HT1080 (cell line): ENCODE results near the gene PNPLA1. TPM values are rescaled to one million over a fixed set of nuclear protein-coding genes. Genes with fewer than 3 reads are reported as not detected.
"Not testable (repeated sequence)": the region's sequence is repeated elsewhere in the genome, so short reads cannot be mapped to it uniquely, and the experiment has no call there.

Source experiments
- DNase-seq: peaks from one replicate; pipeline ENCODE4 v3.0.0-alpha.2; 2015; ENCODE audit warnings: low read depth
- total RNA-seq: library from RNA; depleted of rRNA; stranded (reverse); fragments of >200 nt; shearing (Covaris generic); gene quantifications from 2 replicates; pipeline ENCODE4 v1.2.3, GENCODE V29; 2014

PNPLA1 gene
- total RNA-seq, 1 experiment from 2014 or later = 0.03 TPM

DNA sequence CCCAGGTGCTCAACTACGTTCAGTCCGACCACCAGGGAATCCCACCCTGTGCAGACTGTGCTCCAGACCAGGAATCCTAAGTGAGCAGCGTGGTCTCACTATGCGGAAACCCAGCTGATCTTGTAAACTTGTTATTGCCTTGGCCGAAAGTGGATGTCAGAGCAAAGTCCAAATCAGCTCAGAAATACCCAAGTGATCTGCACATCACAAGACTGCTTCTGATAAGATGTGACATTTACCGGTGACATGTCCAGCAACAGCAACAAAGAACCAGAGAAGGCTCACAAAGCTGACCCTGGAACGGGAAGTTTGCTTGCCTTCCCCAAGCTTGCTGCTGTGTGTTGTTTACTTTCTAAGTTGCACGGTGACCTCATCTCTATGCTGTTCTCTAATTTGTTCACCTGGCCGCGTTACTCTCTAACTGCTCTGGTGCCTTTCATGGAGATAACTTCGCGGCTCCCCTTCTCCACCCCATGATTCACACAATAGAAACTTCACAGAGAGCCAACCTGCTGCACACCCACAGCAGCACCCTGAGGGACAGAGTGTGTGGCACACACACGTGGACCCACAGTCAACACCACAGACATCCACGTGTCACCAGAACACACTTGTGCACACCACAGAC, 65.1 kb downstream of the PNPLA1 start:
- no peak for DNase-seq

DNA sequence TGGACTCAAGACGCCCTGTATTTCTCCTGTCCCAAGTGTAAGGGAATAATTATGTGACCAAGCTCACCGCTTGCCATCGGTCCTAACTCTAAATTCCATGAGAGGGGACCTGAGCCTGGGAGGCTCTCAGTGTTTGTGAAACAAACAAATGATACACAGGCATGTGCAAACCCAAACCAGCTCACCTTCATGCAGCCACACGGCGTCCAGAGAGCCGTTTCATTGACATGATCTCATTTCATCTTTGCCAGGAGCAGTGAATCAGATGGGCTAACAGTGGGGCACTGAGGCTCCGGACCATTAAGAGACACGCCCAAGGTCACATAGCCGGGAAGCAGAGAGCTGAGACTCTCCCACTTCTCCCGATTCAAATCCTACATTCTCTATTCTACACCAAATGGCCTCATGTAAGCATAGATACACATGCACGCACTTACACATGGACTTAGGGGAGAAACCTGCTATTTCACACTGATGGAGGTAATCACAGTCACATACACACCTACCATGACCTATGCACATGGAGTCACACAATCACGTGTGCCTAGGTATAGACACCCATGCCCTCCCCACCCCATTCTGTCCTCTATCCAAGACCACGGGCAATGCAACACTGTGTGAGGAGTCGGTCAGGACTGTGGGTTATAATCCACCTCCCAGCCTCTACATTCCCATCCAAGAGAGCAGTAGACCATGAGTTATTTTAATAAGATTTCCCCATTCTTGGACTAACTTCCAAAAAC, 65.8 kb downstream of the PNPLA1 start:
- DNase-seq = no peak

DNA sequence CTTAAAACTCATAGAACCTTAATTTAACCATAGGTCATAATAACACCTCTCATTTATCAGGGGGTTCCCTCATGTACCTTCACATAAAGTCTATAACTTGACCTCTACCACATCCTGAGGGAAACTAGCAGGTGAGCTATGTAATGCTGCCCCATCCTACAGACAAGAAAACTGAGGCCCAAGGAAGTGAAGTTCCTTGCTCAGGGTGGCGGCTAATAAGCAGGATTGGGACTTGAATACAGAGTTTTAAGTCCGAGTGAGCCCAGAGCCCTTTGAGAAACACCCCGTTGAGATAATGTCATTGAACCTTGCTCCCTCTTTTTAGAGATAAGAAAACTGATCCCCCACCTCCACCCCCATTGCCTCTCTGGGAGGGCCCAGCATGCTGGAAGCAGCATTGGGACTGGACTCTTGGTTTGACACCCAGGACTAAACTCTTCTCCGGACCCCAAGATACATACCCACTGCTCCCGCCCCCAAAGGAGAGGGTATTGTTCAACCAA, 66.4 kb downstream of the PNPLA1 start:
- no peak for DNase-seq

DNA sequence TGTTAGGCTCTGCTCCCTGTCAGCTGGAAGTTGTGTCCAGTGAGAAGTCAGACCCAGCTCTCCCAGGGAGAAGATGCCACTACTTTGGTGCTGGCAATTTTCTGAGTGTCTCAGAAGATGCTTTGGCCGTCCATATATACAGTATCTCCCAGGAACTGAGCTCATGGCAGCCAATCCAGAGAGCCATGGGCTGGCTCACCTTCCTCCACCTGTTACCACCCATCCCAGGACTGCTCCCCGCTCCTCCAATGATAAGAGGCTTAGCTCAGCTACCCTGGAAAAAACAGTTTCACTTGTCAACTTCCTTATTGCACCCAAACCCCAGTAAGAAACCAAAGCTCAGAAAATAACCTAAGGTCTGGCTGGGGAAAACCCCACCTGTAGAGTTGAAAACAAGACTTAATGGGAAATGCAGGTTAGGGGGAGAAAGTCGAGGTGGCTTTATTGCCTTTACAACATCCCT, 67.0 kb downstream of the PNPLA1 start, which contains the start of gene BNIP5:
TSS of gene BNIP5 (minus strand) at position 110 of the 463 bp plus-strand sequence. CDS start 6,198 bp downstream, outside the sequence.
- DNase-seq = no peak

DNA sequence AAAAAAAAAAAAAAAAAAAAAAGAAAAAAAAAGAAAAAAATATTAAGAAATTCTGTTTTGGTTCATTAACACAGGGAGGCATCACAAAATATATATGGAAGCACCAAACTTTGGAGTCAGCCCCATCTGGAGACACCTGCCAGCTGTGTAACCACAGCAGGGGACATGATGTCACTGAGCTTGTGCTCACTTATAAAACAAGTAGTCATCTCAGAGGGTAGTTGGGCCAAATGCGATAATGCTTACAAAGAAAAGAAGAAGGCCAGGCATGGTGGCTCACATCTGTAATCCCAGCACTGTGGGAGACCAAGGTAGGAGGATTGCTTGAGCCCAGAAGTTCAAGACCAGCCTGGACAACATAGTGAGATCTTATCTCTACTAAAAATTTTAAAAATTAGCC, 68.0 kb downstream of the PNPLA1 start:
- no peak for DNase-seq

DNA sequence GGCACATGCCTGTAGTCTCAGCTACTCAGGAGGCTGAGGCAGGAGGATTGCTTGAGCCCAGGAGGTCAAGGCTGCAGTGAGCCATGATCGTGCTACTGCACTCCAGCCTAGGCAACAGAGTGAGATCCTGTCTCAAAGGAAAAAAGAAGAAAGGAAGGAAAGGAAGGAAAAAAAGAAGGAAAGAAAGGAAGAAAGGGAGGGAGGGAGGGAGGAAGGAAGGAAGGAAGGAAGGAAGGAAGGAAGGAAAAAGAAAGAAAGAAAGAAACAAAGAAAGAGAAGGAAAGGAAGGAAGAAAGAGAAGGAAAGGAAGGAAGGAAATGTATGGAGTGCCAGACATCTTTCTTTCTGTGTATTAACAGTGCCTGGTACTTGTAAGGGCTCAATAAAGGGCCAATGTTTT, 68.4 kb downstream of the PNPLA1 start:
- not testable (repeated sequence) for DNase-seq

DNA sequence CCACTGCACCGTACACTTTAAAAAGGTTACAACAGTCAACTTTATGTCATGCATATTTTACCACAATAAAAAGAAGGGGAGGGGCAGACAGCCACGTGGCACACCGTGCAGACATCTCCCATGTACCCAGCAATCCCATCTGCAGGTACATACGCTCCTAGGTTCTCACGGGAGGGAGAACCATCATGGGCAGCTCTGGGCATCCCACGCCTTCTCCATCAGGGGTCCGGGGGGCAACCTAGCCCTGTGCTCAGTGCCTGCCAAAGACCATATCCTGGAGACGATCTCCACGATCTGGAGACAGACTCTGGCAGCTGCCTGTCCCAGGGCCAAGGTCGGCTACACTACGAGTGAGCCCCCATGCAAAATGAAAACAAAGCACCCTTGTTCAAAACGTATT, 69.3 kb downstream of the PNPLA1 start:
- DNase-seq = no peak

DNA sequence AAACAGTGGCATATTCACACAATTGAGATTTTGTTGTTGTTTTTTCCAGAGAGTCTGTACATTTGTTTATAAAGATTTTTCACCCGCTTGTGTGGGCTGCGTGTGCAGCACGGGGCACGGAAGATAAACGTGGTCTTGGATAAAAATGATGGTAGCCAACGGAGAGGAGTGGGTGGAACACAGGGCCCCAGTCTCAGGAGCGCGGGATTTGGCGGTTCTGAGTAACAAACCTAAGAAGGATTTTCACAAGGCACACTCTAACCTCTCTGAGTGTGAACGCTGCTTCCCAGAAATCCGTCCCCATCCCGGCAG, 70.4 kb downstream of the PNPLA1 start:
- no peak for DNase-seq

DNA sequence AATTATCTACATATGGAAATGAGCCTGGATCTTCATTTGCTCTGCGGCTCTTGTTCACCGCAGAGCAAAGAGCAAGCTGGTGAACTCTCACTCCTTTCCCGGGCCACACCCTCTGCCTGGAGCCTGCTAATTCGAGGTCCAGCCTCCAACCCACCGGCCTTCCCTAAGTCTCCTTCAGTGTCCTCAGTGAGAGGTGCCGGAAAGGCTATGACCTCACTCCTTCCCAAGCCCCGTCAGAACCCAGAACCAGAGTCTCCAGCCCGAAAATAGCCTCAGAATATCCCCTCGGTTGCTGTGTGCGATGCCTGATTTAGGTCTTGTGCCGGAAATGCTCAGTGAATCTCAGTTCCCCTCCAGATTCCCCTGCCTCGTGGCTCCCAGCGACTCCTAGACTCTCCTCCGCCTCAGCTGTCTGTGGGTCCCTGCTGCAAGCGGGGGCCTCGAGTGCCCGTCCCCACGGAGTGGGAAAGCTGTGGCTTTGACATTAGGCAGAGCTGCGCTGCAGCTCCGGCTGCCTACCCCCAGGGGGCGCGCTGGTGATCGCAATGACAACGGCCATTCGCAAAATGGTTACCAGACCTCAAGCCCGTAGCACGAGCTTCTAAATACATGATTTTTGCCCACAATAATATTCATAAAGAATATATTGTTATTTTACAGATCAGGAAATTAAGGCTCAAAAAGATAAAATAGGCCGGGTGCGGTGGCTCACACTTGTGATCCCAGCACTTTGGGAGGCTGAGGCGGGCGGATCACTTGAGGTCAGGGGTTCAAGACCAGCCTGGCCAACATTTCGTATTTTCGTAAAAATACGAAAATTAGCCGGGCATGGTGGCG, 71.0 kb downstream of the PNPLA1 start:
- peak; percentile 32 for DNase-seq

DNA sequence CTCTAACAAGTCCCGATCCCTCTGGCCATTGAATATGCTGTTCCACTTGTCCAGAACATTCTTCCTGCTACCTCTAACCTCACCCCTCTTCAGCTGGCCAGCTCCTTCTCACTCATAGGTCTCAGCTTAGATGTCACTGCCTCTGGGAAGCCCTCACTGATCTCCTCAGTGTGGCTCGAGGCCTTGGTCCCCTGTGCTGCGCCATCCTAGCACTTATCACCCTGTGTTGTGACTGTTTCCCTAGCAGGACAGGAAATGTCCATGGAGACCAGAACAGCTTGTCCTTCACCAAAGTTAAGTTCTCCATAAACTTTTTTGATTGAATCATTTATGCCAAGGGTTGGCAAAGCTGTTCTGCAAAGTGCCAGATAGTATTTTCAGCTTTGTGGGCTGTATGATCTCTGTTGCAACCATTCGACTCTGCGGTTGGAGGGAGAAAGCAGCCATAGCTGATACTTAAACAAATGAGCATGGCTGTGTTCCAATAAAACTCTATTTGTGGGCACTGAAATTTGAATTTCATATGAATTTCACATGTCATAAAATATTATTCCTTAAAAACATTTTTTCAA, 73.3 kb downstream of the PNPLA1 start:
- no peak for DNase-seq

DNA sequence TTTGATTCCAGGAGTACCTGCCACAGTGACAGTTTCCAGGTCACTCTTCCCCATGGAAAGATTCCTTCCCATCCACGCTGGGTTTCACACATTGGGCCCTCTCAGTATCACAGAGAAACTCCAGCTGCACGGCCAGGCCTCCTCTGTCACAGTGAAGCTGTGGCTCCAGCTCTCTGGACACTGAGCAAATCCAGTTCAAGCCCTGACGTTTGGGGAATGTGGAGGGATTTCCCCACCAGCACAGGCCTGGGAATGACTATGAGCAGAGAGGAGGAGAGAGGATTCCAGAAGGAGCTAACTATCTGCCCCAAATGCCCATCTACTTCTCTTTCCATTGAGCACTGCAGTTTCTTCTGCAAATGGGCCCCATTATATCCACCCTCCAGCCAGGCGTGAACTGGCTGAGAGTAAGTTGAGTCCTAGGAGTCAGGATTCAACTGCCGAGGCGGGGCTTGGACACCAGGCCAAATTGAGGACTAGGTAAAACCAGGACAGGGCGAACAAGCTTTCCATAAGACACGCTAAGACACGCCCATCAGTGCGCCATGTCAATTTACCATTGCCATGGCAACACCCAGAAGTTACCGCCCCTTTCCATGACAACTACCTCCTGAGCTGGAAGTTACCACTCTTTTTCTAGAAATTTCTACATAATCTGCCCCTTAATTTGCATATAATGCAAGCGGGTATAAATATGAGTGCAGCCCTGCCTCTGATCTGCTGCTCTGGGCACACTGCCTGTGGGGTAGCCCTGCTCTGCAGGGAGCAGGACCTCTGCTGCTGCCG, 76.0 kb downstream of the PNPLA1 start:
- DNase-seq = no peak

DNA sequence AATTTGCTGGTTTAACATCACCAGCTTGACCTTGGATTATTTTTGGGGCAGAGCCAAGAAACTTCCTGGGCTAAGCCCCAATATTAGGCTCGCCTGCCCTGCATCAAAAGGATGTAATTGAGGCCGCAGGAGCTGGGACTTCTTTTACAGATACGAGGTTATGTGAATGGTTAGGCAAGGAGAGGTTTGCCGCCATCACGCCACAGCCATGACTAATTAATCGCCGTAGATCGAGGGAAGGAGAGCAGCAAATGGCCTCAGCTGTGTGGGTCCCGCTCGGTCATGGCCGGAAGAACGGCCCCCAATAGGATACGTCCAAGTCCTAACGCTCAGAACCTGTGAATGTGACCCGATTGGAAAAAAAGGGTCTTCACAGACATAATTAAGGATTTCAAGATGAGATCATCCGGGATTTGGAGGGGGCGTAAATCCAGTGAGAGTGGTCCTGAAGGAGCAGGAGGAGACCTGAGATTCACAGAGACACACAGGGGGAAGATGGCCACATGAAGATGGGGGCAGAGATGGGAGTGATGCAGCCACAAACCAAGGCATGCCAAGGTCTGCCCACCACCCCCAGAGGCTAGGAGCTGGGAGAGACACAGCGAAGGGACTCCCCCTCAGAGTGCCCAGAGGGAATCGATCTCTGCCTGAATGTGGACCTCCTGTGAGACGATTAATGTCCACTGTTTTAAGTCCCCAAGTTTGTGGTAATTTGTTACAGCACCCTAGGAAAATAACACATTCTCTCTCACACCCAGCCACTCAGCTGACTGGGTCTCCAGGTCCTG, 76.8 kb downstream of the PNPLA1 start:
- no peak for DNase-seq

DNA sequence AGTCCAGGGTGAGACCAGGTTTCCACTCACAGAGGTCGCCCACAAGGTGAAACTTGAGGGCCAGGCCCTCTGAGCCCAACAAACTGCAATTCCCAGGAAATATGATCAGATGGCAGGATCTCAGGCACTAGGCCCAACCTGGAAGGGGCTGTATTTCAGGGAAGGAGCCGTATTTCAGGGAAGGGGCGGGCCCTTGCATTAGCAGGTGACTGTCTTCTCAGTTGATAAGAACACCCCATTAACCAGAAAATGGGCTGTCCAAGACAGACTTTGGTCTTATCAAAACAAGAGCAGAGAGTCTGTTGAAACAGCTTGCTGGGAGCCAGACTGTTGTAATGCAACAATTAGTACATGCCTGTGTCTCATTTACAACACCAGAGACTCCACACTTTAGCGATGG, 77.8 kb downstream of the PNPLA1 start:
- DNase-seq = no peak

DNA sequence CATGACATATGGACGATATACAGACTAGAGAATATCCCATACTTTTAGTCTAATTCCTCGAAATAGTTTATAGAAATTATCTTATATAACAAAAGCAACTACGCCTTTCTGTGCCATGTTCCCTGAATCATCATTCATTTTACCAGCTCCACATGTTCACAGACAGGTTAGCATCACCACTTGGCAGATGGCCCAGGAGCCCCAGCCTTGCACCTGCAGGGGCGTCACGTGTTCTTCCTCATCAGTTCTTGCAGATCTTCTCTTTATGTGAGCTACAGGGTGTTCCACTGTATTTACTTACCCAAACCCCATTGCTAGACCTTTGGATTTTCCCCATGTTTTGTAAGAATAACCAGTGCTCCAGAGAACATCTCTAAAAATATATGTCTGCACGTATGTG, 79.4 kb downstream of the PNPLA1 start:
- no peak for DNase-seq

DNA sequence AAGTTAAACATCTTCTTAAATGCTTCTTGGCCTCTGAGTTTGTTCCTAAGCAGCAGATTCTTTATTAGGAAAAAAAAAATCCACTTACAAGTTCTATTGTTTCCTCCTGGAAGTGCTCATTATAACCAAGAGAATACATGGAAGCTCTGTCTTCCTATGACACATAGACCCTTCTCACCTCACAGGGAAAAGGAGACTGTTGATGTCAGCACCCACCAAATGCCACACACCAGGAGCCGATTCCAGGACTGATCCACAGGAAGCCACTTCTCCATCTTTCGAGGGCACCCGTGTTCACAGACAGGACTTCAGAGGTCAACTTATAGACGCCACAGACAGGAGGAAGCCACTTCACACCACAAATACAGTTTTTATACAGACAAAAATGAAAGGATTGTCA, 80.2 kb downstream of the PNPLA1 start:
- no peak for DNase-seq

DNA sequence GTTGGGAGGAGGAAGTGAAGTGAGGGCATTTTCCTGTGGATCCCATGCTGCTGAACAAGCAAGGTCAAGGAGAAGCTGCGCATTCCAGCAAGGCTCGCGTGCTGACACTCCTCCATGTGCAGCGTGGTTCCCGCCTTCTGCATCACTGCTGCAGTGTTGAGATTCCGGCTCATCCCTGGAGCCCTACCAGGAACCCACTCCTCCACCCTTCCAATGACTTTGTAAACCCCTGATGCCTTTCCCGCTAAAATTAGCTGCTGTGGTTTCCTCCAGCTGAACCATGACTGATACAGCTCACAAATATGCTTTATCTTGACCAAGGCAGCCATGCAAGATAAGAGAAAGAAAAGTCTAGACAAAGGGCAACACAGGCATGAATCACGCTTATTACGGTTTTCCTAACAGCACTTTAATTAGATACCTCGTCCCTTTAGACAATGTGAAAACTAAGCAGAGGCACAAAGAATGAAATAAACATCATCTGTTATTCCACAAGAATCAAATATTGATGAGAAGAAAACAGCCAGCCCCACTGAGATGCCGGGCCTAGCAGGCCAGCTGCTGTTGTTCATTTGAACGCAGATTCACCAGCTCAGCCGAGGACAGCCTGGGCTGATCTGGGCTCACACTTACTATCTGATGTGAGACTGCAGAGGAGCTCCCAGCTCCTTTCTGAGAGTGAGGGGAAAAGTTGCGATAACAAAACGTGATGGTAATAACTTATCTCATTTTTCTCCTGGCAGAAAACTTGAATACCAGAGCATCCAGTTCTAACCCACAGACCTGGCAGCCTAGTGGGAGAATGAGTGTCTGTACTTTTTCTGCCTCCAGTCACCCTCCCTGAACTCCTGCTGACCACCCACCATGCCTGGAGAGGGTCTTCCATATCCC, 81.1 kb downstream of the PNPLA1 start:
- DNase-seq = peak; percentile 58

DNA sequence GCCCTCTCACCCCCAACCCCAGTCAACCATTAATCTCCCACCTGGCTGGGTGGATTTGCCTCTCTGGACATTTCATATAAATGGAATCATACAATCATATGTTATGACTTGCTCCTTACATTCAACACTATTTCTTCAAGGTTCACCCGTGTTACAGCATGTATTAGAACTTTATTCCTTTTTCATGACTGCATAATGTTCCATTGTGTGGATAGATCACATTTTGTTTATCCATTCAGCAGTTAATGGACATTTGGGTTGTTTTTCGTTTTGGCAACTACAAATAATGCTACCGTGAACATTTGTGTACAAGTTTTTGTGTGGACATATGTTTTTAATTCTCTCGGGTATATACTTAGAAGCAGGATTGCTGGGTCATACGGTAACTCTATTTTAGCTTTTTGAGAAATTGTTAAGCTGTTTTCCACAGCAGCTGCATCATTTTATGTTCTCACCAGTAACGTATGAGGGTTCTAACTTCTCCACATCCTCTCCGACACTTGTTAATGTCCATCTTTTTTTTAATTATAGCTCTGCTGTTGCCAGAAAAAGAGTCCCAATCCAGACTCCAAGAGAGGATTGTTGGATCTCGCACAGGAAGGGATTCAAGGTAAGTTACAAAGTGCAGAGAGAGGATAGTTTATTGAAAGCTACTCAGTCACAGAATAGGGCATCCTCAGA, 82.8 kb downstream of the PNPLA1 start:
- no peak for DNase-seq

DNA sequence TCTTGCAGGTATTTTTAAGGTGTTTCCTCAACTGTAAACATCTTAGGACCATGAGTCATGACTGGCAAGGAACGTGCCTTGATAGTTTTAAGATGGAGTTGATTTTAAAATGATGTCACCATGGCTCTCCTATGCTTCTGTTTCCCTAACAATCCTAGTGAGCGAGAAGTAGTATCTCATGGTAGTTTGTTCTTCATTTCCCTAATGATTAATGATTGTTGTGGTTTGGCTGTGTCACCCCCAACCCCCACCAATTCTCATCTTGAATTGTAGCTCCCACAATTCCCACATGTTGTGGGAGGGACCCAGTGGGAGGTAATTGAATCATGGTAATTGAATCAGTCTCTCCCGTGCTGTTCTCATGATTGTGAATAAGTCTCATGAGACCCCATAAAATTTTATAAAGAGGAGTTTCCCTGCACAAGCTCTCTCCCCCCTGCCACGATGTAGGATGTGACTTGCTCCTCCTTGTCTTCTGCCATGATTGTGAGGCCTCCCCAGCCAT, 83.6 kb downstream of the PNPLA1 start:
- DNase-seq = no peak
